ENCODE measurements around the gene DIS3L2.
"Not testable (repeated sequence)": the region's sequence is repeated elsewhere in the genome, so short reads cannot be mapped to it uniquely, and the experiment has no call there.

Gene DIS3L2

GRCh38 chr2:232310121-232310520, 348.6 kb downstream of the DIS3L2 start:
- TF ChIP-seq EZH2 (IDR thresholded peaks at IDR 0.05; ENCODE audit: borderline replicate concordance, low read length), result no peak
- TF ChIP-seq, protein P1, sequence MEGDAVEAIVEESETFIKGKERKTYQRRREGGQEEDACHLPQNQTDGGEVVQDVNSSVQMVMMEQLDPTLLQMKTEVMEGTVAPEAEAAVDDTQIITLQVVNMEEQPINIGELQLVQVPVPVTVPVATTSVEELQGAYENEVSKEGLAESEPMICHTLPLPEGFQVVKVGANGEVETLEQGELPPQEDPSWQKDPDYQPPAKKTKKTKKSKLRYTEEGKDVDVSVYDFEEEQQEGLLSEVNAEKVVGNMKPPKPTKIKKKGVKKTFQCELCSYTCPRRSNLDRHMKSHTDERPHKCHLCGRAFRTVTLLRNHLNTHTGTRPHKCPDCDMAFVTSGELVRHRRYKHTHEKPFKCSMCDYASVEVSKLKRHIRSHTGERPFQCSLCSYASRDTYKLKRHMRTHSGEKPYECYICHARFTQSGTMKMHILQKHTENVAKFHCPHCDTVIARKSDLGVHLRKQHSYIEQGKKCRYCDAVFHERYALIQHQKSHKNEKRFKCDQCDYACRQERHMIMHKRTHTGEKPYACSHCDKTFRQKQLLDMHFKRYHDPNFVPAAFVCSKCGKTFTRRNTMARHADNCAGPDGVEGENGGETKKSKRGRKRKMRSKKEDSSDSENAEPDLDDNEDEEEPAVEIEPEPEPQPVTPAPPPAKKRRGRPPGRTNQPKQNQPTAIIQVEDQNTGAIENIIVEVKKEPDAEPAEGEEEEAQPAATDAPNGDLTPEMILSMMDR (IDR thresholded peaks at IDR 0.05; ENCODE audit: low read length), result no peak
- Histone ChIP-seq H3K27me3 (ENCODE audit: insufficient read depth, low read length) (no peaks in the 10 kb centered on the region), H3K9me3 (ENCODE audit: low read length) (peaks cover 5% of the 10 kb centered on the region; the same call in 1 of the 2 replicates), H3K27ac (ENCODE audit: low read depth, low read length, poor library complexity, severe bottlenecking) (peak overlapping the region; percentile 54), H3K79me2 (ENCODE audit: insufficient read depth, low read length) (no peaks in the 10 kb centered on the region), H2AFZ (ENCODE audit: low read length) (no peak overlapping the region), H3K4me2 (ENCODE audit: low read length) (peak overlapping the region; percentile 21; the same call in 1 of the 2 replicates), H3F3A (ENCODE audit: insufficient read depth, low read length) (no peaks in the 10 kb centered on the region), H3K36me3 (ENCODE audit: insufficient read depth, low read length) (no peaks in the 10 kb centered on the region), H3K4me1 (ENCODE audit: insufficient read depth, low read length, severe bottlenecking) (peaks cover 21% of the 10 kb centered on the region), H3K9me2 (ENCODE audit: low read depth, low read length) (no peaks in the 10 kb centered on the region), H4K20me1 (ENCODE audit: insufficient read depth, low read length) (no peaks in the 10 kb centered on the region), H3K9ac (ENCODE audit: low read length) (peak overlapping the region; percentile 19; the same call in 1 of the 2 replicates), H3K4me3 (ENCODE audit: low read depth, low read length, poor library complexity, severe bottlenecking) (no peak overlapping the region)

GRCh38 chr2:232310696-232311095, 349.2 kb downstream of the DIS3L2 start:
- Histone ChIP-seq H3K27ac (ENCODE audit: low read depth, low read length, poor library complexity, severe bottlenecking) (peak overlapping the region; percentile 54), H3K4me3 (ENCODE audit: low read depth, low read length, poor library complexity, severe bottlenecking) (no peak overlapping the region), H3K4me2 (ENCODE audit: low read length) (peak overlapping the region; percentile 21; the same call in 1 of the 2 replicates), H3K9me3 (ENCODE audit: low read length) (peaks cover 5% of the 10 kb centered on the region; the same call in 1 of the 2 replicates), H3K4me1 (ENCODE audit: insufficient read depth, low read length, severe bottlenecking) (peaks cover 27% of the 10 kb centered on the region), H4K20me1 (ENCODE audit: insufficient read depth, low read length) (no peaks in the 10 kb centered on the region), H2AFZ (ENCODE audit: low read length) (no peak overlapping the region), H3K27me3 (ENCODE audit: insufficient read depth, low read length) (no peaks in the 10 kb centered on the region), H3K9me2 (ENCODE audit: low read depth, low read length) (no peaks in the 10 kb centered on the region), H3K36me3 (ENCODE audit: insufficient read depth, low read length) (no peaks in the 10 kb centered on the region), H3F3A (ENCODE audit: insufficient read depth, low read length) (no peaks in the 10 kb centered on the region), H3K9ac (ENCODE audit: low read length) (no peak overlapping the region; the same call in 1 of the 2 replicates), H3K79me2 (ENCODE audit: insufficient read depth, low read length) (no peaks in the 10 kb centered on the region)
- TF ChIP-seq EZH2 (IDR thresholded peaks at IDR 0.05; ENCODE audit: borderline replicate concordance, low read length), result no peak
- TF ChIP-seq, protein P1 (IDR thresholded peaks at IDR 0.05; ENCODE audit: low read length), result no peak

DNA sequence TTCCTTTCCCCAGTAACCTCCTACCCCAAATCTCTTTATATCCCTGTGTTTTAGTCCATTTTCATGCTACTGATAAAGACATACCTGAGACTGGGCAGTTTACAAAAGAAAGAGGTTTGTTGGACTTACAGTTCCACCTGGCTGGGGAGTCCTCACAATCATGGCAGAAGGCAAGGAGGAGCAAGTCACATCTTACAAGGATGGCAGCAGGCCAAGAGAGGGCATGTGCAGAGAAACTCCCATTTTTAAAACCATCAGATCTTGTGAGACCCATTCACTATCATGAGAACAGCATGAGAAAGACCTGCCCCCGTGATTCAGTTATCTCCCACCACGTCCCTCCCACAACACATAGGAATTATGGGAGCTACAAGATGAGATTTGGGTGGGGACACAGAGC, 352.1 kb downstream of the DIS3L2 start:
- H3K4me3 ChIP-seq (ENCODE audit: low read depth, low read length, poor library complexity, severe bottlenecking); H3K9ac ChIP-seq (ENCODE audit: low read length); H2AFZ ChIP-seq (ENCODE audit: low read length); H3F3A ChIP-seq (ENCODE audit: insufficient read depth, low read length); H3K4me2 ChIP-seq (ENCODE audit: low read length); H4K20me1 ChIP-seq (ENCODE audit: insufficient read depth, low read length); H3K36me3 ChIP-seq (ENCODE audit: insufficient read depth, low read length); H3K9me2 ChIP-seq (ENCODE audit: low read depth, low read length); H3K9me3 ChIP-seq (ENCODE audit: low read length); H3K27me3 ChIP-seq (ENCODE audit: insufficient read depth, low read length); H3K27ac ChIP-seq (ENCODE audit: low read depth, low read length, poor library complexity, severe bottlenecking); H3K79me2 ChIP-seq (ENCODE audit: insufficient read depth, low read length): not testable (repeated sequence)
- H3K4me1 ChIP-seq (ENCODE audit: insufficient read depth, low read length, severe bottlenecking), result peaks cover 30% of the 10 kb centered on the region

All from OCI-LY1 (cell line).